NCI-H446 treated with DMSO at 0.1 percent for 48 hours (cell line): ENCODE results near the gene NR2C2AP.

Experiments
- DNase-seq: peaks from one replicate; lab custom pipeline; 2025; lab: John Stamatoyannopoulos, UW

The NR2C2AP gene

GRCh38 chr19:19214892-19215291, 11.7 kb upstream of the NR2C2AP start:
- DNase-seq = no peak

- no peak for DNase-seq
These were observed 10.9 kb upstream of the NR2C2AP start for GRCh38 chr19:19214159-19214490.

- no peak for DNase-seq
These were observed 10.4 kb upstream of the NR2C2AP start for GRCh38 chr19:19213426-19214158.

- DNase-seq = no peak
These were observed 9.7 kb upstream of the NR2C2AP start for GRCh38 chr19:19212916-19213315.

GRCh38 chr19:19211499-19212420, 8.5 kb upstream of the NR2C2AP start, which contains the start of gene NCAN:
Gene NCAN (plus strand): TSS chr19:19211958. CDS start chr19:19216954, 4,996 bp downstream.
- DNase-seq = no peak

- DNase-seq = no peak
These were observed 6.2 kb upstream of the NR2C2AP start for GRCh38 chr19:19209372-19209771.

GRCh38 chr19:19207637-19208572, 4.7 kb upstream of the NR2C2AP start:
- no peak for DNase-seq

GRCh38 chr19:19206938-19207337, 3.7 kb upstream of the NR2C2AP start:
- DNase-seq = no peak

- no peak for DNase-seq
These were observed 2.5 kb upstream of the NR2C2AP start for GRCh38 chr19:19205416-19206410.

- no peak for DNase-seq
These were observed 967 bp upstream of the NR2C2AP start for GRCh38 chr19:19204181-19204580.

GRCh38 chr19:19202707-19203011, 555 bp downstream of the NR2C2AP start:
- no peak for DNase-seq

- DNase-seq = no peak
These were observed 1.2 kb downstream of the NR2C2AP start for GRCh38 chr19:19201697-19202630.

- DNase-seq = no peak
These were observed 9.3 kb downstream of the NR2C2AP start for GRCh38 chr19:19193926-19194325.

- DNase-seq = no peak
These were observed 10.2 kb downstream of the NR2C2AP start for GRCh38 chr19:19192910-19193423.

- DNase-seq = peak; percentile 99
These were observed 10.9 kb downstream of the NR2C2AP start, which contains the start of the genes BORCS8 and RFXANK for GRCh38 chr19:19192078-19192882. Gene BORCS8 (minus strand): TSS chr19:19192152. CDS start chr19:19192117, 35 bp downstream. Gene RFXANK (plus strand): TSS chr19:19192258. CDS start chr19:19193947, 1,689 bp downstream.

GRCh38 chr19:19191768-19192077, 11.5 kb downstream of the NR2C2AP start:
- DNase-seq = no peak

GRCh38 chr19:19186742-19187141, 16.5 kb downstream of the NR2C2AP start:
- DNase-seq = no peak

- DNase-seq = no peak
These were observed 17.1 kb downstream of the NR2C2AP start for GRCh38 chr19:19185853-19186740.
